Epithelial cell of esophagus (primary cell): ENCODE results near the gene DISC1.
"Not testable (repeated sequence)": the region's sequence is repeated elsewhere in the genome, so short reads cannot be mapped to it uniquely, and the experiment has no call there.

ENCODE experiments used
- DNase-seq: peaks from one replicate; pipeline ENCODE4 v3.0.0; 2010; ENCODE audit warnings: low read depth
- H3K4me3 ChIP-seq: 2 replicates; pipeline ENCODE4 v1.5.1; 2011; ENCODE audit warnings: mild to moderate bottlenecking, low read length, control low read depth
- CTCF ChIP-seq: IDR thresholded peaks from 2 replicates; pipeline ENCODE4 v1.5.1; 2011; ENCODE audit warnings: low read depth, mild to moderate bottlenecking, low read length, control low read depth, inconsistent platforms; ENCODE audit not compliant: insufficient read depth; ENCODE audit errors: missing control alignments

The DISC1 gene

GRCh38 chr1:231887866-231888265, 261.3 kb downstream of the DISC1 start:
- no peak overlapping the region for H3K4me3 ChIP-seq
- TF ChIP-seq CTCF = no peak
- DNase-seq = no peak

- DNase-seq = no peak
- H3K4me3 ChIP-seq = no peak overlapping the region
- no peak for TF ChIP-seq CTCF
These were observed 264.2 kb downstream of the DISC1 start for GRCh38 chr1:231890791-231891190.

DNA sequence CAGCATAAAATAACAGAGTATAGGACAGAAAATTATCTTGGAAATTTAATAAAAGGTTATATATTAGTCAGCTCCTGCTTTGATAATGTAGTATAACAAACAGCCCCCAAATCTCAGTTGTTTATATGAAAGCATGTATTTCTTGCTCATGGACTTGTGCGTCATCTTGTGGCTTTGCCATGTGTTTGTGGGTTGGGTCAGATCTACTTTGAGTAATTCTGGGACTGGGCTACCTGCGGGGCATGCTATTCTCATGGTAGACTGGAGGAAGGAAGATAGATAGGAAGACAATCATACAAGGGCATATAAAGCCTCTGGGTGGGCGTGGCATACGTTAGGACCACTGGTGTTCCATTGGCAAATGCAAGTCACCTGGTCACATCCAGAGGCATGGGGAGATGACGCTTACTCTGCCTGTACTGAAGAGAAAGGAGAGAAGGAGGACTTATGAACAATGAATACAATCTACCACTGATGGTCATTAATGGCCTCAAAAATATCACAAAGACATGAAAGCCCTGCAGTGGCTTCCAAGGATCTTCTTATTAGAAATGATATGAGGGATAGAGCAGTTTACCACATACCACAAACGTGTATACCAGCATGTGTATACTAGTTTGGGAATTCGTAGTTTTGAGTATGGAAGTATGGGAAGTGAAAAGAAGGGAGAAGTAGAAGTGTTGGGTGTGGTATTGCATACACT, 267.0 kb downstream of the DISC1 start:
- TF ChIP-seq CTCF = no peak
- DNase-seq = no peak
- no peak overlapping the region for H3K4me3 ChIP-seq

DNA sequence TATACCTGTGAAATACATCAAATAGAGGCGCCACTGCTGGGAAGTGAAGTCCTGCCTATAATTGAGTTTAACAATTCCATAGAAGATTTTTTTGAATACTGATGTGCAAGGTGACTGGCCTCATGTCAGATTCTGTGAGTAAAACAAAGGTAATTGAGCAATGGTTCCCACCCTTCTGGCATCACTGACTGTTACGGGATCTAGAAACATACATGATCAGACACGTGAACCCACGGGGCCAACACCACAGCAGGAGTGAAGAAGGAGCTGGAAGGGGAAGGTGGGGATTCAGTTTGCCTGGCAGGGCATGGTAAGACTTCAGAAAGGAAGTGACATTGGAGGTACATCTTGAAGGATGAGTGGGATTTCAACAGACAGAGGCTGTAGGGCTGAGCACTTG, 270.2 kb downstream of the DISC1 start:
- TF ChIP-seq CTCF = no peak
- DNase-seq = peak; percentile 78
- no peak overlapping the region for H3K4me3 ChIP-seq

DNA sequence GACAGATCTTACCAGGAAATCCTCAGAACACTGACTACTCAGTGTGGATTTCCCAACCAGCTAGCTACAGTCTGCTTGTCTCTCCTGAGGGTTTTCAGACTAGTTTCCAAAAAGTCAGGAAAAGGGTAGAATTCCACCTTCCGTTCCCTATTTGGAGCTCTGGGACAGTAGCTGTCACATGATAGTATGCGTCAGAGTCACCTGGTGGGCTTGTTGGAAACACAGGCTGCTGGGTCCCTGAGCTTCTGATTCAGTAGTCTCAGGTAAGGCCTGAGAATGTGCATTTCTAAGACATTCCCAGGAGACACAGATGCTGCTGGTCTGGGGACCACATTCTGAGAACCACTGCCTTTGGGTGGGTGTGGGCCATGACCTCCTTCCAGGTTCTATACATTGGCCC, 272.5 kb downstream of the DISC1 start:
- DNase-seq = no peak
- H3K4me3 ChIP-seq = no peak overlapping the region
- TF ChIP-seq CTCF = no peak

DNA sequence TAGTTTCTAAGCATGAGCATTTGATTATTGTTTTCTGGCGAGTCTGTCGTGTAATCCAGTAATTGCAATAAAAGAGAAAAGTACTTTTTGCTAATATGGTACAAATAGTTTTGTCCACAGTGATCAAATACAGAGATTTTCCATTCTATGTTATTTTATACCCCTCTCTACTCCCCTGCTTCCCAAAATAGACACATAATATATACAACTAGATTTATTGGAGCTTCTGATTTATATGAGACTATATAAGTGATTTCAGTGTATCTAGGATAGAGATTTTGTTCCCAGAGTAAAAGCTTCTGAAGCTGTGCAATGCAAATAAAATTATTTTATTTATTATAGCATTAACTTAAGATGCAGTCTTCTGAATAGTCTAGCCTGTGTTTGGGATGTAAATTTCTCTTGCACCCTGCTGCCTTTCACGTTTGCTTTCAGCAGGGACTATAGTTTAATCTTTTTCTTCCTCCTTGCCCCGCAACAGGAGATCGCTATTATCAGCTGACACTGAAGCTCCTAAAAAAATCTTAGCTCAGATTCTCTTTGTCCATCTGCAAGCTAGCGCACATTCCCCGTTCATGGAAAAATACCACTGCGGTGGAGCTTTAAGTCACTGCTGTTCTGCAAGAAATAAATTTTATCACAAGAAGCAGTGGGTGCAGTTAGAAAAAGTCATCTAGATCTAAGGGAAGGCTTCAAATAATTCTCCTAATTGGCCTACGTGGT, 273.3 kb downstream of the DISC1 start:
- H3K4me3 ChIP-seq = no peak overlapping the region
- no peak for TF ChIP-seq CTCF
- no peak for DNase-seq

- no peak for DNase-seq
- TF ChIP-seq CTCF = no peak
- H3K4me3 ChIP-seq = no peak overlapping the region
These were observed 277.0 kb downstream of the DISC1 start for GRCh38 chr1:231903586-231904081.

- not testable (repeated sequence) for DNase-seq, H3K4me3 ChIP-seq
These were observed 280.7 kb downstream of the DISC1 start for GRCh38 chr1:231907310-231907709.
